Astrocyte of the cerebellum (primary cell): ENCODE data around the gene FUCA2.

Source experiments
- DNase-seq: peaks from one replicate; pipeline ENCODE4 v3.0.0-alpha.2; 2011; ENCODE audit warnings: low read depth
- H3K4me3 ChIP-seq: 2 replicates; pipeline ENCODE4 v1.5.1; 2011; ENCODE audit warnings: mild to moderate bottlenecking, low read depth, low read length, moderate library complexity
- CTCF ChIP-seq: IDR thresholded peaks from 2 replicates; pipeline ENCODE4 v1.5.1; 2012; ENCODE audit warnings: low read length, low read depth, moderate library complexity, mild to moderate bottlenecking; ENCODE audit errors: missing control alignments
- in situ Hi-C: cut with HindIII; loops from 2 replicates; pipeline ENCODE4 v1.10.0; 2017; ENCODE audit warnings: low sequenced_read_pairs

FUCA2 gene

DNA sequence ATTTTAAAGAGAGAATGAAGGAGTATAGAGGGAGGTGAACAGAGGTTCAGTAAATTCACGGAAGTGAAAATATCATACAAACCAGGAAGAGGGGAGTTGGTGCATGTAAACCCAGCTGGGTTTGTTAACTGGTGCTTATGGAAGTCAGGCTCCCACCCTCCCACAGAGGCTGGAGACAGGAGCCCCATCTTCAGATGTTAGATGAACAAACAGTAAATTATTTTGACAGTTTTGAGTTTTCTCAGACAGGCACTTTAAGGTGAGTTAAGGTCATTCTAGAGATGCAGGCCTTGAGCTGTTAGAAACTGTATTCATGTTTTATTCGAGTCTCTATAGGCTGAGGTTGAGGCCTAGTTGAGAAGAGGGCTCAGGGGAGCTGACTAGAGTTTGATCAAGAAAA is 41.8 kb upstream of the FUCA2 start:
- in situ Hi-C loops = no loop called here
- DNase-seq = no peak
- H3K4me3 ChIP-seq = no peak overlapping the region
- TF ChIP-seq CTCF = no peak

- DNase-seq = no peak
- no peak overlapping the region for H3K4me3 ChIP-seq
- in situ Hi-C loops = no loop called here
- no peak for TF ChIP-seq CTCF
Measured at GRCh38 chr6:143549949-143550268, 38.4 kb upstream of the FUCA2 start.

- DNase-seq = no peak
- in situ Hi-C loops = no loop called here
- no peak for TF ChIP-seq CTCF
- H3K4me3 ChIP-seq = no peak overlapping the region
Measured at GRCh38 chr6:143549221-143549948, 37.9 kb upstream of the FUCA2 start.

DNA sequence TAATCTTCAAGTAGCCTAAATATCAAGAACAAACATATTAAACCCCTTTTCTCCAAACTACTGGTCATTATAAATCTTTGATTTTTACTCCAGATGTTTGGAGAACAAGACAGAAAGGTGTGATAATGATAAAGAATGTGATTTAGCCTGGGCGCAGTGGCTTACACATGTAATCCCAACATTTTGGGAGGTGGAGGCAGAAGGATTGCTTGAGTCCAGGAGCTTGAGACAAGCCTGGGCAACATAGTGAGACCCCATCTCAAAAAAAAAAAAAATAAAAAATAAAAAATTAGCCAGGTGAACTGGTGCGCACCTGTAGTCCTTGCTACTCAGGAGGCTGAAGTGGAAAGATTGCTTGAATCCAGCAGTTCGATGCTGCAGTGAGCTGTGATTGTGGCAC is 35.1 kb upstream of the FUCA2 start:
- DNase-seq = no peak
- H3K4me3 ChIP-seq = no peak overlapping the region
- TF ChIP-seq CTCF = no peak
- in situ Hi-C loops = no loop called here

DNA sequence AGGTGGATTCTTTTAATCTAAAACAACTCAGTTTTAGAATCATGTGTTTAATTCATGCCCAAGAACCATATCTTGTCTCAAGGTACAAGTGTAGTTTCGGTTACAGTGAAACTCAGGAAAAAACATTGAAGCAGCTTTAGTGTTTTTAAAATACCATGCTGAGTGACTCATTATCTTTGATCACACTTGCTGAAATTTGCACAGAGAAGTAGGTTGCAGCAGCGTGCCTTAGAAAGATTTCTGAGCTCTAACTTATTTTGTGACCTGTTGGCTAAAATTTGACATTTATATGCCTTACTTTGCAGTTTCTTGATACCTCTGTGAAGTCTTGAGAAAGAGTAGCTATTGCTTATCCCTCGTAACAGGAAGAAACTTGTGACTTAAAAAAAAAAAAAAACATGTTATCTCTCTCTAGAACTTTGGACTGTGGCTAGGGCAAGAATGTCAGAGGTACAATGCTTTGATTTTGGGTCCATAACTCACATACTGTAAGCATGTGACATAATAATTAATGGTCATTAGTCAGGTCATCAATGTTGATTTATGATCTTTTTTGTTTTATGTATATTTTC is 34.5 kb upstream of the FUCA2 start:
- TF ChIP-seq CTCF = no peak
- H3K4me3 ChIP-seq = no peak overlapping the region
- DNase-seq = no peak
- in situ Hi-C loops = no loop called here

- in situ Hi-C loops = no loop called here
- DNase-seq = no peak
- H3K4me3 ChIP-seq = no peak overlapping the region
- TF ChIP-seq CTCF = no peak
Measured at GRCh38 chr6:143545165-143545564, 33.6 kb upstream of the FUCA2 start.
